ENCODE results near the gene OTOGL.
"Not testable (repeated sequence)": the region's sequence is repeated elsewhere in the genome, so short reads cannot be mapped to it uniquely, and the experiment has no call there.

The OTOGL gene

GRCh38 chr12:80227904-80228303 is 128.6 kb downstream of the OTOGL start:
- DNase-seq: not testable (repeated sequence)

- no peak for DNase-seq
These were observed 130.7 kb downstream of the OTOGL start for GRCh38 chr12:80230068-80230467.

- no peak for DNase-seq
These were observed 133.5 kb downstream of the OTOGL start for GRCh38 chr12:80232837-80233236.

- DNase-seq: peak; percentile 2
These were observed 134.6 kb downstream of the OTOGL start for GRCh38 chr12:80233926-80234325.

GRCh38 chr12:80234667-80235066 is 135.3 kb downstream of the OTOGL start:
- no peak for DNase-seq

- DNase-seq: no peak
These were observed 136.6 kb downstream of the OTOGL start for GRCh38 chr12:80235944-80236343.

GRCh38 chr12:80239867-80240266 is 140.5 kb downstream of the OTOGL start:
- DNase-seq: no peak

- no peak for DNase-seq
These were observed 142.4 kb downstream of the OTOGL start for GRCh38 chr12:80241576-80242273.

- no peak for DNase-seq
These were observed 143.0 kb downstream of the OTOGL start for GRCh38 chr12:80242321-80242720.

GRCh38 chr12:80249581-80249980 is 150.2 kb downstream of the OTOGL start:
- not testable (repeated sequence) for DNase-seq

- no peak for DNase-seq
These were observed 158.6 kb downstream of the OTOGL start for GRCh38 chr12:80257920-80258319.

- no peak for DNase-seq
These were observed 160.9 kb downstream of the OTOGL start for GRCh38 chr12:80260269-80260668.

- DNase-seq: no peak
These were observed 162.1 kb downstream of the OTOGL start for GRCh38 chr12:80261403-80261802.

- DNase-seq: no peak
These were observed 163.0 kb downstream of the OTOGL start for GRCh38 chr12:80262346-80262745.

- DNase-seq: no peak
These were observed 163.4 kb downstream of the OTOGL start for GRCh38 chr12:80262771-80263170.

GRCh38 chr12:80264386-80264785 is 165.0 kb downstream of the OTOGL start:
- DNase-seq: no peak

- no peak for DNase-seq
These were observed 165.6 kb downstream of the OTOGL start for GRCh38 chr12:80264891-80265290.

- no peak for DNase-seq
These were observed 169.8 kb downstream of the OTOGL start for GRCh38 chr12:80268924-80269749.

- DNase-seq: peak; percentile 3
These were observed 170.6 kb downstream of the OTOGL start for GRCh38 chr12:80269803-80270552.

- DNase-seq: no peak
These were observed 172.4 kb downstream of the OTOGL start for GRCh38 chr12:80271780-80272179.

GRCh38 chr12:80272387-80272915 is 173.1 kb downstream of the OTOGL start:
- DNase-seq: no peak

- DNase-seq: no peak
These were observed 173.8 kb downstream of the OTOGL start for GRCh38 chr12:80273144-80273543.

GRCh38 chr12:80277732-80278131 is 178.4 kb downstream of the OTOGL start:
- DNase-seq: no peak

Data from NCI-H1436 (cell line).